HepG2 (cell line): Measurements from ENCODE around the gene PIP5K1A. TPM values are rescaled to one million over a fixed set of nuclear protein-coding genes. Genes with fewer than 3 reads are reported as not detected.

Experiments used
- ADNP ChIP-seq: sonication (generic); formaldehyde crosslinking; IDR thresholded peaks from 2 replicates; pipeline ENCODE4 v1.4.0; 2020; ENCODE audit warnings: missing genetic modification reagents
- AKAP8 ChIP-seq: sonication (generic); formaldehyde crosslinking; IDR thresholded peaks from 2 replicates; pipeline ENCODE4 v1.5.1; 2020; ENCODE audit warnings: mild to moderate bottlenecking, missing genetic modification reagents
- ATF7 ChIP-seq, 2 experiments: fragments of 450-650 bp in 1 of 2; sonication (generic) in 1 of 2; formaldehyde crosslinking in 1 of 2; IDR thresholded peaks; 2 replicates each; pipeline versions ENCODE4 v1.4.0 to v1.6.1; 2016 to 2020; ENCODE audit warnings: antibody characterized with exemption in 1 of 2, mild to moderate bottlenecking in 1 of 2, missing genetic modification reagents in 1 of 2
- EZH2 ChIP-seq: conservative IDR thresholded peaks from 2 replicates; pipeline ENCODE4 v1.6.1; 2012; ENCODE audit warnings: mild to moderate bottlenecking, low read depth, low read length, moderate library complexity
- GATA4 ChIP-seq: sonication (generic); IDR thresholded peaks from 2 replicates; pipeline ENCODE4 v1.6.1; 2016; ENCODE audit warnings: antibody characterized with exemption, low read depth, borderline replicate concordance
- HDAC2 ChIP-seq: sonication (generic); formaldehyde crosslinking; IDR thresholded peaks from 2 replicates; pipeline ENCODE4 v1.4.0; 2020; ENCODE audit warnings: missing genetic modification reagents
- JDP2 ChIP-seq: sonication (generic); formaldehyde crosslinking; IDR thresholded peaks from 2 replicates; pipeline ENCODE4 v1.8.1; 2022; ENCODE audit warnings: missing genetic modification reagents, borderline replicate concordance
- MATR3 ChIP-seq: sonication (generic); formaldehyde crosslinking; IDR thresholded peaks from 2 replicates; pipeline ENCODE4 v1.4.0; 2020; ENCODE audit warnings: missing genetic modification reagents
- NCOR1 ChIP-seq: fragments of 200-600 bp; sonication (generic); IDR thresholded peaks from 2 replicates; pipeline ENCODE4 v1.7.0; 2017; ENCODE audit warnings: antibody characterized with exemption, low read length, borderline replicate concordance
- RARA ChIP-seq: IDR thresholded peaks from 2 replicates; pipeline ENCODE4 v1.6.1; 2016; ENCODE audit warnings: missing genetic modification reagents, missing compliant biosample characterization
- REXO4 ChIP-seq: sonication (generic); formaldehyde crosslinking; IDR thresholded peaks from 2 replicates; pipeline ENCODE4 v1.8.0; 2022; ENCODE audit warnings: missing genetic modification reagents, mild to moderate bottlenecking, borderline replicate concordance
- SIN3B ChIP-seq: fragments of 150-350 bp; IDR thresholded peaks from 2 replicates; pipeline ENCODE4 v1.6.1; 2014; ENCODE audit warnings: low read length
- TCF12 ChIP-seq, 2 experiments: fragments of 450-650 bp in 1 of 2; sonication (generic) in 1 of 2; formaldehyde crosslinking in 1 of 2; IDR thresholded peaks; 2 replicates each; pipeline versions ENCODE4 v1.6.1 to v1.8.0; 2017 to 2022; ENCODE audit warnings: antibody characterized with exemption in 1 of 2, mild to moderate bottlenecking in 1 of 2, missing genetic modification reagents in 1 of 2, moderate library complexity in 1 of 2
- ZFP36 ChIP-seq: fragments of 150-350 bp; IDR thresholded peaks from 2 replicates; pipeline ENCODE4 v1.6.1; 2018; ENCODE audit warnings: borderline replicate concordance, low read length, low read depth; ENCODE audit not compliant: partially characterized antibody
- ZFP90 ChIP-seq: sonication (generic); formaldehyde crosslinking; IDR thresholded peaks from 2 replicates; pipeline ENCODE4 v1.8.0; 2022; ENCODE audit warnings: missing genetic modification reagents, mild to moderate bottlenecking, inconsistent platforms, borderline replicate concordance
- ZNF20 ChIP-seq: sonication (generic); formaldehyde crosslinking; IDR thresholded peaks from 2 replicates; pipeline ENCODE4 v1.4.0; 2020; ENCODE audit warnings: mild to moderate bottlenecking, moderate library complexity, missing genetic modification reagents
- ZNF30 ChIP-seq: sonication (generic); formaldehyde crosslinking; IDR thresholded peaks from 2 replicates; pipeline ENCODE4 v1.5.0; 2020; ENCODE audit warnings: mild to moderate bottlenecking, missing genetic modification reagents
- ZNF501 ChIP-seq: sonication (generic); formaldehyde crosslinking; IDR thresholded peaks from 2 replicates; pipeline ENCODE4 v1.5.1; 2020; ENCODE audit warnings: mild to moderate bottlenecking, moderate library complexity, missing genetic modification reagents
- ZNF660 ChIP-seq: sonication (generic); formaldehyde crosslinking; IDR thresholded peaks from 2 replicates; pipeline ENCODE4 v1.5.1; 2020; ENCODE audit warnings: mild to moderate bottlenecking, low read depth, missing genetic modification reagents, borderline replicate concordance
- ZNF747 ChIP-seq: sonication (generic); formaldehyde crosslinking; IDR thresholded peaks from 2 replicates; pipeline ENCODE4 v1.8.1; 2023; ENCODE audit warnings: missing genetic modification reagents, mild to moderate bottlenecking, borderline replicate concordance
- ZNF83 ChIP-seq: sonication (generic); formaldehyde crosslinking; IDR thresholded peaks from 2 replicates; pipeline ENCODE4 v1.4.0; 2020; ENCODE audit warnings: missing genetic modification reagents, mild to moderate bottlenecking, borderline replicate concordance
- polyA plus RNA-seq, 8 experiments: library from polyadenylated mRNA; depleted of rRNA in 3 of 8; stranded (reverse) in 7 of 8; unstranded in 1 of 8; fragments of >200 nt; fragmentation: Illumina TruSeq in 4 of 8; extraction: Trizol in 4 of 8; gene quantifications; 2 replicates each; pipeline versions ENCODE4 v1.2.1 to v1.2.3, GENCODE V29; 2011 to 2016; ENCODE audit warnings: low read depth in 4 of 8, missing spikeins in 1 of 8, mixed read lengths in 1 of 8; ENCODE audit not compliant: insufficient read depth in 1 of 8
- total RNA-seq, 5 experiments: library from RNA; depleted of rRNA; stranded (reverse); fragments of >200 nt; fragmentation: Illumina TruSeq; extraction: Trizol; gene quantifications; 2 replicates each; pipeline ENCODE4 v1.2.3, GENCODE V29; 2016; ENCODE audit warnings: low read depth in 1 of 5
- TF ChIP-seq, protein P1 (sequence below): sonication (generic); formaldehyde crosslinking; IDR thresholded peaks from 2 replicates; pipeline ENCODE4 v1.5.0; 2020; ENCODE audit warnings: mild to moderate bottlenecking, missing genetic modification reagents
- TF ChIP-seq, protein P2 (sequence below): sonication (generic); formaldehyde crosslinking; IDR thresholded peaks from 2 replicates; pipeline ENCODE4 v1.4.0; 2020; ENCODE audit warnings: mild to moderate bottlenecking, missing genetic modification reagents
- TF ChIP-seq, protein P3 (sequence below): IDR thresholded peaks from 2 replicates; pipeline ENCODE4 v1.6.1; 2016
- TF ChIP-seq, protein P4 (sequence below): IDR thresholded peaks from 2 replicates; pipeline ENCODE4 v1.6.1; 2018; ENCODE audit warnings: missing genetic modification reagents, mild to moderate bottlenecking, missing compliant biosample characterization

The PIP5K1A gene
- total and polyA plus RNA-seq, 2 of the 13 experiments (the other 11 are each of a cell fraction or from before 2014, with no cell fraction given) = 45.3 to 65.1 TPM

DNA sequence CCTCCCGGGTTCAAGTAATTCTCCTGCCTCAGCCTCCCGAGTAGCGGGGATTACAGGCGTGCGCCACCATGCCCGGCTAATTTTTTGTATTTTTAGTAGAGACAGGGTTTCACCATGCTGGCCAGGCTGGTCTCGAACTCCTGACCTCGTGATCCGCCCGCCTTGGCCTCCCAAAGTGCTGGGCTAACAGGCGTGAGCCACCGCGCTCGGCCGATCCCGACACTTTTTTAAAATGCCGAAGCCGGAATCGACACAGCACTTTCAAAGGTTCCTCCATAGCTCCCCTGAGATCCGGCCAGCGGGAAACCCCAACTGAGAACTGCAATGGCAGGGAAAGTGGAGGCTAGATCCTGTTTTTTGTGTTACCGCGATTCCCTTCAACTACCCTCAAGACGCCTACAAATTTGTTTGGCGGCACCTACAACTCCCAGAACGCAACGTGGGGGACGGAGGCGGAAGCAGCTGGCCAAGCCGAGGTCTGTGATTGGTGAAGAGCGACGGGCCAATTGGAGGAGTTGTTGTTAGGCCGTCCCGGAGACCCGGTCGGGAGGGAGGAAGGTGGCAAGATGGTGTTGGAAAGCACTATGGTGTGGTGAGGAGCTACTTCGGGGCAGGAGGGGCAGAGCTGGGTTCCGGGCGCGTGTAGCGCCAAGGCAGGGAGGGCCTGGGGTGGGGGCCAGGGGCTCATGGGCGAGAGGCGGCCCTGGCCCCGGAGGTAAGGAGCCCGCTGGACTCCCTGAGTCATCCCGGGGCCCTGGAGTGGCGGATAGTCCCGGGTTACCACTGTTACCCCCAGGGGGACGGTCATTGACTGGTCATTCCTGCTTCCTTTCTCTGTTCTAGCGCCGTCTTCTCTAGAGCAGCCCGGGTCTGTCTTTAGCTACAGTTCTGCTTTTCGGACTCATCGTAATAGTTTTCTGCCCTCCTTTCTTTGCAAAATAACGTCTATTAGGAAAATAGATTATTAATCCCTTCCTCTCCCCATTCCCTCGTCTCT, 56.2 kb downstream of the PIP5K1A start, which contains the start of gene PSMD4 (continued):
- TF ChIP-seq, protein P1, sequence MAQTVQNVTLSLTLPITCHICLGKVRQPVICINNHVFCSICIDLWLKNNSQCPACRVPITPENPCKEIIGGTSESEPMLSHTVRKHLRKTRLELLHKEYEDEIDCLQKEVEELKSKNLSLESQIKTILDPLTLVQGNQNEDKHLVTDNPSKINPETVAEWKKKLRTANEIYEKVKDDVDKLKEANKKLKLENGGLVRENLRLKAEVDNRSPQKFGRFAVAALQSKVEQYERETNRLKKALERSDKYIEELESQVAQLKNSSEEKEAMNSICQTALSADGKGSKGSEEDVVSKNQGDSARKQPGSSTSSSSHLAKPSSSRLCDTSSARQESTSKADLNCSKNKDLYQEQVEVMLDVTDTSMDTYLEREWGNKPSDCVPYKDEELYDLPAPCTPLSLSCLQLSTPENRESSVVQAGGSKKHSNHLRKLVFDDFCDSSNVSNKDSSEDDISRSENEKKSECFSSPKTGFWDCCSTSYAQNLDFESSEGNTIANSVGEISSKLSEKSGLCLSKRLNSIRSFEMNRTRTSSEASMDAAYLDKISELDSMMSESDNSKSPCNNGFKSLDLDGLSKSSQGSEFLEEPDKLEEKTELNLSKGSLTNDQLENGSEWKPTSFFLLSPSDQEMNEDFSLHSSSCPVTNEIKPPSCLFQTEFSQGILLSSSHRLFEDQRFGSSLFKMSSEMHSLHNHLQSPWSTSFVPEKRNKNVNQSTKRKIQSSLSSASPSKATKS (CRISPR knock-in tag) = no peak
- TF ChIP-seq REXO4 (CRISPR knock-in tag) (no peak), ZNF660 (CRISPR knock-in tag) (no peak), ZNF20 (CRISPR knock-in tag) (no peak; the same call in 1 of the 2 replicates), NCOR1 (no peak), HDAC2 (CRISPR knock-in tag) (peak; percentile 64), ZNF30 (CRISPR knock-in tag) (no peak), JDP2 (no peak), RARA (CRISPR knock-in tag) (no peak), ZFP90 (CRISPR knock-in tag) (no peak), MATR3 (no peak), EZH2 (no peak), ADNP (peak; percentile 86; the same call in 1 of the 2 replicates), AKAP8 (CRISPR knock-in tag) (no peak), ZNF501 (peak; percentile 70; the same call in 1 of the 2 replicates), ATF7 (IDR thresholded peaks at IDR 0.05) (no peak), ATF7 (CRISPR knock-in tag; IDR thresholded peaks at IDR 0.05) (no peak), ZNF747 (CRISPR knock-in tag) (0 out of 2 replicates have a peak, but pooled peaks have one; percentile 52), TCF12 (IDR thresholded peaks at IDR 0.05) (no peak), TCF12 (CRISPR knock-in tag; IDR thresholded peaks at IDR 0.05) (no peak; the same call in 1 of the 2 replicates), ZFP36 (no peak), ZNF83 (CRISPR knock-in tag) (no peak), GATA4 (0 out of 2 replicates have a peak, but pooled peaks have one; percentile 39), SIN3B (peak; percentile 77; the same call in 1 of the 2 replicates)
- TF ChIP-seq, protein P2, sequence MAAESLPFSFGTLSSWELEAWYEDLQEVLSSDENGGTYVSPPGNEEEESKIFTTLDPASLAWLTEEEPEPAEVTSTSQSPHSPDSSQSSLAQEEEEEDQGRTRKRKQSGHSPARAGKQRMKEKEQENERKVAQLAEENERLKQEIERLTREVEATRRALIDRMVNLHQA (CRISPR knock-in tag) = no peak
- TF ChIP-seq, protein P3, sequence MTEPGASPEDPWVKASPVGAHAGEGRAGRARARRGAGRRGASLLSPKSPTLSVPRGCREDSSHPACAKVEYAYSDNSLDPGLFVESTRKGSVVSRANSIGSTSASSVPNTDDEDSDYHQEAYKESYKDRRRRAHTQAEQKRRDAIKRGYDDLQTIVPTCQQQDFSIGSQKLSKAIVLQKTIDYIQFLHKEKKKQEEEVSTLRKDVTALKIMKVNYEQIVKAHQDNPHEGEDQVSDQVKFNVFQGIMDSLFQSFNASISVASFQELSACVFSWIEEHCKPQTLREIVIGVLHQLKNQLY = no peak
- TF ChIP-seq, protein P4, sequence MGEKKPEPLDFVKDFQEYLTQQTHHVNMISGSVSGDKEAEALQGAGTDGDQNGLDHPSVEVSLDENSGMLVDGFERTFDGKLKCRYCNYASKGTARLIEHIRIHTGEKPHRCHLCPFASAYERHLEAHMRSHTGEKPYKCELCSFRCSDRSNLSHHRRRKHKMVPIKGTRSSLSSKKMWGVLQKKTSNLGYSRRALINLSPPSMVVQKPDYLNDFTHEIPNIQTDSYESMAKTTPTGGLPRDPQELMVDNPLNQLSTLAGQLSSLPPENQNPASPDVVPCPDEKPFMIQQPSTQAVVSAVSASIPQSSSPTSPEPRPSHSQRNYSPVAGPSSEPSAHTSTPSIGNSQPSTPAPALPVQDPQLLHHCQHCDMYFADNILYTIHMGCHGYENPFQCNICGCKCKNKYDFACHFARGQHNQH = peak; percentile 58; the same call in 1 of the 2 replicates
